ENCODE measurements around the gene CLPSL1.

- no peak for TF ChIP-seq CTCF (IDR thresholded peaks at IDR 0.05)
- no peak for TF ChIP-seq POLR2A (IDR thresholded peaks at IDR 0.05)
- TF ChIP-seq POLR2AphosphoS5 (IDR thresholded peaks at IDR 0.05) = no peak
- no peak for TF ChIP-seq EP300 (IDR thresholded peaks at IDR 0.05)
Measured at GRCh38 chr6:35733633-35734032, 47.2 kb upstream of the CLPSL1 start.
